Chondrocyte (in vitro differentiated cells): Measurements from ENCODE around the gene ALPK3. TPM values are rescaled to one million over a fixed set of nuclear protein-coding genes. Genes with fewer than 3 reads are reported as not detected.

Source experiments
- DNase-seq: peaks from one replicate; pipeline ENCODE4 v3.0.0; 2021; ENCODE audit warnings: mixed read lengths, low spot score
- H3K27ac Mint-ChIP-seq: one replicate; pipeline ENCODE4 v1.8.0; 2021; ENCODE audit warnings: mild to moderate bottlenecking, moderate library complexity, mixed read lengths; ENCODE audit not compliant: unreplicated experiment
- H3K27me3 Mint-ChIP-seq: 2 replicates; pipeline ENCODE4 v1.8.0; 2021; ENCODE audit warnings: low read depth, mixed read lengths
- H3K36me3 Mint-ChIP-seq: 2 replicates; pipeline ENCODE4 v1.8.0; 2021; ENCODE audit warnings: low read depth, mixed read lengths
- H3K4me1 Mint-ChIP-seq: 2 replicates; pipeline ENCODE4 v1.8.0; 2021; ENCODE audit warnings: low read depth, mild to moderate bottlenecking, mixed read lengths
- H3K4me3 Mint-ChIP-seq: one replicate; pipeline ENCODE4 v1.8.0; 2021; ENCODE audit warnings: mild to moderate bottlenecking, moderate library complexity, mixed read lengths; ENCODE audit not compliant: unreplicated experiment
- H3K9me3 Mint-ChIP-seq: 2 replicates; pipeline ENCODE4 v1.8.0; 2021; ENCODE audit warnings: low read depth, mixed read lengths
- total RNA-seq: library from RNA; stranded (reverse); gene quantifications from 3 replicates; pipeline ENCODE4 v1.2.1, GENCODE V29; 2021
- TF ChIP-seq, protein P1 (sequence below): fragments of 200-600 bp; sonication (generic); IDR thresholded peaks from 2 replicates; pipeline ENCODE4 v1.5.0; 2021; ENCODE audit warnings: antibody characterized with exemption, mild to moderate bottlenecking, moderate library complexity

ALPK3 gene
- total RNA-seq, 1 donor from 2014 or later: 6.4 TPM

- no peak overlapping the region for H3K27ac Mint-ChIP-seq
- H3K4me1 Mint-ChIP-seq: no peaks in the 10 kb centered on the region
- no peaks in the 10 kb centered on the region for H3K9me3 Mint-ChIP-seq
- no peaks in the 10 kb centered on the region for H3K36me3 Mint-ChIP-seq
- no peak overlapping the region for H3K4me3 Mint-ChIP-seq
- no peak for DNase-seq
- TF ChIP-seq, protein P1, sequence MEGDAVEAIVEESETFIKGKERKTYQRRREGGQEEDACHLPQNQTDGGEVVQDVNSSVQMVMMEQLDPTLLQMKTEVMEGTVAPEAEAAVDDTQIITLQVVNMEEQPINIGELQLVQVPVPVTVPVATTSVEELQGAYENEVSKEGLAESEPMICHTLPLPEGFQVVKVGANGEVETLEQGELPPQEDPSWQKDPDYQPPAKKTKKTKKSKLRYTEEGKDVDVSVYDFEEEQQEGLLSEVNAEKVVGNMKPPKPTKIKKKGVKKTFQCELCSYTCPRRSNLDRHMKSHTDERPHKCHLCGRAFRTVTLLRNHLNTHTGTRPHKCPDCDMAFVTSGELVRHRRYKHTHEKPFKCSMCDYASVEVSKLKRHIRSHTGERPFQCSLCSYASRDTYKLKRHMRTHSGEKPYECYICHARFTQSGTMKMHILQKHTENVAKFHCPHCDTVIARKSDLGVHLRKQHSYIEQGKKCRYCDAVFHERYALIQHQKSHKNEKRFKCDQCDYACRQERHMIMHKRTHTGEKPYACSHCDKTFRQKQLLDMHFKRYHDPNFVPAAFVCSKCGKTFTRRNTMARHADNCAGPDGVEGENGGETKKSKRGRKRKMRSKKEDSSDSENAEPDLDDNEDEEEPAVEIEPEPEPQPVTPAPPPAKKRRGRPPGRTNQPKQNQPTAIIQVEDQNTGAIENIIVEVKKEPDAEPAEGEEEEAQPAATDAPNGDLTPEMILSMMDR: no peak
- H3K27me3 Mint-ChIP-seq: peaks cover 7% of the 10 kb centered on the region
These were observed 74.2 kb downstream of the ALPK3 start for GRCh38 chr15:84891339-84891738.

DNA sequence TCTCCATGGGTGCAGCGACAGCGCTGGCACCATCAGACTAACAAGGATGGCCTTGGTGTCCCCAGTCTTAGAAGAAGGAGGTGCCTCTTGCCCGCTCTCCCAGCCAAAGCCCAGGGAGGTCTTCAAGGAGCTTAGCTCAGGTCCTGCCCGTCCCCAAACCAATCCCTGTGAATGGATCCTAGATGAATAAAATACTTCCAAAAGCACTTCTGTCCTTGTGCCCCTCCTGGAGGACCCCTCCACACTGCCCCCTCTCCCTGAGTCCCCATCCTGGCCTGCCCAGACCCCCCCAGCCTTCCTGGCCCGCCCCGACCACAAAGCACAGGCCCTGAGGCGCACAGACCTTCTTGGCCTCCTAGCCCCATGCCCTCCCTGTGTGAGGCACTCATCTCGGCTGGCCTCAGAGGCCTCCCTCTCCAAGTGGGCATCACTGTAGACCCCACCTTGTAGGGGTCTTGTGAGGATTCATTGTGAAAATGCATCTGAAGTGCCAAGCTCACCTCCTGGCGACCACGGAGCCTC is 75.7 kb downstream of the ALPK3 start:
- no peak for DNase-seq
- Mint-ChIP-seq H3K4me3 (no peak overlapping the region), H3K27me3 (peaks cover 7% of the 10 kb centered on the region), H3K36me3 (no peaks in the 10 kb centered on the region), H3K4me1 (no peaks in the 10 kb centered on the region), H3K9me3 (peaks cover 2% of the 10 kb centered on the region), H3K27ac (no peak overlapping the region)
- TF ChIP-seq, protein P1: no peak

- no peak overlapping the region for H3K4me3 Mint-ChIP-seq
- no peak for DNase-seq
- peaks cover 7% of the 10 kb centered on the region for H3K27me3 Mint-ChIP-seq
- no peak overlapping the region for H3K27ac Mint-ChIP-seq
- TF ChIP-seq, protein P1: no peak
- peaks cover 2% of the 10 kb centered on the region for H3K9me3 Mint-ChIP-seq
- no peaks in the 10 kb centered on the region for H3K36me3 Mint-ChIP-seq
- H3K4me1 Mint-ChIP-seq: no peaks in the 10 kb centered on the region
These were observed 76.5 kb downstream of the ALPK3 start for GRCh38 chr15:84893607-84894006.

DNA sequence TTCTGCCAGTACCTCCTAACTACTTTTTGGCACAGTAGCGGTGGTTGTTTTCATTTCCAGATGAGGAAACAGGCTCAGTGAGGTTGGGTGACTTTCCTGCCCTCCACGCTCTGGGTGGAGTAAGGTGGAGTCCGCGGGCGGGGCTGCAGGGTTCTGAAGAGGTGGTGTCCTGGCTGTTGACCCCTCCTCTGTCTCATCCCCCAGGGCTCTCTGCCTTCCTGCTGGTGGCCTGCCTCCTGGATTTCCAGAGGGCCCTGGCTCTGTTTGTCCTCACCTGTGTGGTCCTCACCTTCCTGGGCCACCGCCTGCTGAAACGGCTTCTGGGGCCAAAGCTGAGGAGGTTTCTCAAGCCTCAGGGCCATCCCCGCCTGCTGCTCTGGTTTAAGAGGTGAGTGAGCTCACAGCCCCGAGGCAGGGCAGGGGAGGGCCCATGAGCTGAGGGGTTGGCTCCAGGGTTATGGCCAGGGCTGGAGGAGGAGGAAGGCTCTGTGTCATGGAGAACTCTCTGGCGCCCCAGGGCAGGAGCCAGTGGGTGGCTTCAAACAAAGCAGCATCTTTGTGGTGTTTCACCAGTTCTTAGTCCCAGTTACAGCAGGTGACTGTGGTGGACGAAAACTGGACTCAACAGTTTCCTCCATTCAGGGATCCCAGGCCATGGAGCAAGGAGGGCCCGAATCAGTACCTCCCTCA is 77.7 kb downstream of the ALPK3 start:
- no peak for DNase-seq
- peaks cover 9% of the 10 kb centered on the region for H3K27me3 Mint-ChIP-seq
- H3K4me3 Mint-ChIP-seq: no peak overlapping the region
- no peaks in the 10 kb centered on the region for H3K4me1 Mint-ChIP-seq
- TF ChIP-seq, protein P1: no peak
- H3K27ac Mint-ChIP-seq: no peak overlapping the region
- H3K36me3 Mint-ChIP-seq: peaks cover 3% of the 10 kb centered on the region
- H3K9me3 Mint-ChIP-seq: peaks cover 10% of the 10 kb centered on the region

- Mint-ChIP-seq H3K4me1 (no peaks in the 10 kb centered on the region), H3K27ac (no peak overlapping the region), H3K36me3 (peaks cover 3% of the 10 kb centered on the region), H3K4me3 (no peak overlapping the region), H3K27me3 (peaks cover 2% of the 10 kb centered on the region), H3K9me3 (peaks cover 10% of the 10 kb centered on the region)
- DNase-seq: no peak
- TF ChIP-seq, protein P1: no peak
These were observed 81.6 kb downstream of the ALPK3 start for GRCh38 chr15:84898761-84899160.
